ENCODE data around the gene POU6F2. TPM values are rescaled to one million over a fixed set of nuclear protein-coding genes. Genes with fewer than 3 reads are reported as not detected.

The POU6F2 gene
- total RNA-seq, 6 donors from 2014 or later, result under 0.01 to 1.4 (median 0.24) TPM; not detected in 2

GRCh38 chr7:39145283-39145682 lies 167.6 kb downstream of the POU6F2 start:
- peaks cover 0 to 6% (median 0%) of the 10 kb centered on the region in 4 donors for H3K4me1 ChIP-seq
- 55 to 70% methylated on average over 3 of the region's 3 CpGs for WGBS, 2 donors
- TF ChIP-seq, protein P1, sequence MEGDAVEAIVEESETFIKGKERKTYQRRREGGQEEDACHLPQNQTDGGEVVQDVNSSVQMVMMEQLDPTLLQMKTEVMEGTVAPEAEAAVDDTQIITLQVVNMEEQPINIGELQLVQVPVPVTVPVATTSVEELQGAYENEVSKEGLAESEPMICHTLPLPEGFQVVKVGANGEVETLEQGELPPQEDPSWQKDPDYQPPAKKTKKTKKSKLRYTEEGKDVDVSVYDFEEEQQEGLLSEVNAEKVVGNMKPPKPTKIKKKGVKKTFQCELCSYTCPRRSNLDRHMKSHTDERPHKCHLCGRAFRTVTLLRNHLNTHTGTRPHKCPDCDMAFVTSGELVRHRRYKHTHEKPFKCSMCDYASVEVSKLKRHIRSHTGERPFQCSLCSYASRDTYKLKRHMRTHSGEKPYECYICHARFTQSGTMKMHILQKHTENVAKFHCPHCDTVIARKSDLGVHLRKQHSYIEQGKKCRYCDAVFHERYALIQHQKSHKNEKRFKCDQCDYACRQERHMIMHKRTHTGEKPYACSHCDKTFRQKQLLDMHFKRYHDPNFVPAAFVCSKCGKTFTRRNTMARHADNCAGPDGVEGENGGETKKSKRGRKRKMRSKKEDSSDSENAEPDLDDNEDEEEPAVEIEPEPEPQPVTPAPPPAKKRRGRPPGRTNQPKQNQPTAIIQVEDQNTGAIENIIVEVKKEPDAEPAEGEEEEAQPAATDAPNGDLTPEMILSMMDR (IDR thresholded peaks at IDR 0.05), result no peak
- TF ChIP-seq POLR2A (IDR thresholded peaks at IDR 0.05), result no peak
- no peak for TF ChIP-seq POLR2AphosphoS5 (IDR thresholded peaks at IDR 0.05)
- TF ChIP-seq EP300 (IDR thresholded peaks at IDR 0.05), result no peak
- H3K27ac ChIP-seq, result no peak overlapping the region
- H3K27me3 ChIP-seq, result no peaks in the 10 kb centered on the region
- no peak for ATAC-seq (ENCODE audit: low FRiP score in 2 of 2)
- H3K9me3 ChIP-seq, result no peaks in the 10 kb centered on the region
- no peaks in the 10 kb centered on the region for H3K36me3 ChIP-seq
- DNase-seq, result no peak
- H3K4me3 ChIP-seq, result no peak overlapping the region

DNA sequence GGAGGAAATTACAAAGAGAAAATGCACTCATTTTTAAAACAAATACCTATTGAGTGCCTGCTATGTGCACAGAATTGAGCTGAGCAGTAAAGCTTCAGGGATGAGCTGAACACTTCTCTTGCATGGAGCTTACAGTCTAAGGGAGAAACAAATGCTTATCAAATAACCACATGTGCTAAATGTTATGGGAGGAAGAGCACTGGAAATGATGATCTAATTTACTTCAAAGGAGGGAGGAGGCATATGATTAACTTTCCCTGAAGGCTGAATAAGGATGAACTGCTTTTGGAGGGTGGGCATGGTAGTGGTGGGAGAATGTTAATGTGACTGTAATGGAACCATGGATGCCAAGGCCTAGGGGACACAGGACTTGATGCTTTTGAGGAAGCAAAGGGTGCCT lies 168.2 kb downstream of the POU6F2 start:
- Histone ChIP-seq H3K27ac (no peak overlapping the region), H3K27me3 (no peaks in the 10 kb centered on the region), H3K4me3 (no peak overlapping the region), H3K4me1 (peaks cover 0 to 6% (median 0%) of the 10 kb centered on the region in 4 donors), H3K9me3 (no peaks in the 10 kb centered on the region), H3K36me3 (no peaks in the 10 kb centered on the region)
- ATAC-seq (ENCODE audit: low FRiP score in 2 of 2) (no peak), DNase-seq (no peak)
- no peak for TF ChIP-seq POLR2AphosphoS5 (IDR thresholded peaks at IDR 0.05)
- TF ChIP-seq POLR2A (IDR thresholded peaks at IDR 0.05), result no peak
- TF ChIP-seq EP300 (IDR thresholded peaks at IDR 0.05), result no peak
- TF ChIP-seq, protein P1 (IDR thresholded peaks at IDR 0.05), result no peak

GRCh38 chr7:39152701-39153100 lies 175.0 kb downstream of the POU6F2 start:
- WGBS, 2 donors, result 81 to 85% methylated on average over 4 of the region's 4 CpGs
- no peak overlapping the region for H3K27ac ChIP-seq
- no peaks in the 10 kb centered on the region for H3K4me1 ChIP-seq
- H3K36me3 ChIP-seq, result no peaks in the 10 kb centered on the region
- TF ChIP-seq POLR2A (IDR thresholded peaks at IDR 0.05) (no peak), POLR2AphosphoS5 (IDR thresholded peaks at IDR 0.05) (no peak), EP300 (IDR thresholded peaks at IDR 0.05) (no peak)
- TF ChIP-seq, protein P1 (IDR thresholded peaks at IDR 0.05), result no peak
- ATAC-seq (ENCODE audit: low FRiP score in 2 of 2) (no peak), DNase-seq (no peak)
- no peak overlapping the region for H3K4me3 ChIP-seq
- no peaks in the 10 kb centered on the region for H3K27me3 ChIP-seq
- H3K9me3 ChIP-seq, result no peaks in the 10 kb centered on the region

GRCh38 chr7:39153113-39153512 lies 175.4 kb downstream of the POU6F2 start:
- Histone ChIP-seq H3K9me3 (no peaks in the 10 kb centered on the region), H3K27ac (no peak overlapping the region), H3K4me3 (no peak overlapping the region), H3K36me3 (no peaks in the 10 kb centered on the region), H3K27me3 (no peaks in the 10 kb centered on the region), H3K4me1 (no peaks in the 10 kb centered on the region)
- ATAC-seq (ENCODE audit: low FRiP score in 2 of 2) (no peak), DNase-seq (no peak)
- WGBS, 2 donors, result 88 to 90% methylated on average over 5 of the region's 5 CpGs
- no peak for TF ChIP-seq POLR2AphosphoS5 (IDR thresholded peaks at IDR 0.05)
- TF ChIP-seq, protein P1 (IDR thresholded peaks at IDR 0.05), result no peak
- TF ChIP-seq EP300 (IDR thresholded peaks at IDR 0.05), result no peak
- no peak for TF ChIP-seq POLR2A (IDR thresholded peaks at IDR 0.05)

DNA sequence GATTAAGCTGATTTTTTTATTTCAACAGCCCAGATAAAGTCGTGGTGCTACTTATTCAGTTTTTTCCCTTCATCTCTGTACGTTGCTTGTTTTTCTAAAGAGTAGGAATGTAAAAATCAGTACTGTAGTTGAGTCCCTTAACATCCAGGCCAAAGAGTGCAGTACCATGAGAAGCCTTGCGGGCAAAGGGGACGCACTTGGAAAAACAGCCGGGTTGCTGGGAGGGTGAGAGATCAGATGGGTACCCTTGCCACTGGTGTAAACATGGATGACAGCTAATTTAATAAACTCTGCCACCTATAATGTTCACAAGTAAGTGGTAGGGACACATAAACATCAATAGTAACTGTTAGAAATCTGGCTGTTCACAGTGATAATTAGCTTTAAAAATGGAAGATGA lies 175.9 kb downstream of the POU6F2 start:
- WGBS, 2 donors, result 74 to 83% methylated on average over 5 of the region's 5 CpGs
- Histone ChIP-seq H3K4me1 (no peaks in the 10 kb centered on the region), H3K27ac (no peak overlapping the region), H3K9me3 (no peaks in the 10 kb centered on the region), H3K4me3 (no peak overlapping the region), H3K27me3 (no peaks in the 10 kb centered on the region), H3K36me3 (no peaks in the 10 kb centered on the region)
- TF ChIP-seq POLR2A (IDR thresholded peaks at IDR 0.05), result no peak
- ATAC-seq (ENCODE audit: low FRiP score in 2 of 2) (no peak), DNase-seq (no peak)

Data from upper lobe of left lung (tissue), 6 donors.